ENCODE data around the gene THOC6. TPM values are rescaled to one million over a fixed set of nuclear protein-coding genes. Genes with fewer than 3 reads are reported as not detected.

Gene THOC6
- total RNA-seq, 1 experiment from 2014 or later: 76.5 TPM

DNA sequence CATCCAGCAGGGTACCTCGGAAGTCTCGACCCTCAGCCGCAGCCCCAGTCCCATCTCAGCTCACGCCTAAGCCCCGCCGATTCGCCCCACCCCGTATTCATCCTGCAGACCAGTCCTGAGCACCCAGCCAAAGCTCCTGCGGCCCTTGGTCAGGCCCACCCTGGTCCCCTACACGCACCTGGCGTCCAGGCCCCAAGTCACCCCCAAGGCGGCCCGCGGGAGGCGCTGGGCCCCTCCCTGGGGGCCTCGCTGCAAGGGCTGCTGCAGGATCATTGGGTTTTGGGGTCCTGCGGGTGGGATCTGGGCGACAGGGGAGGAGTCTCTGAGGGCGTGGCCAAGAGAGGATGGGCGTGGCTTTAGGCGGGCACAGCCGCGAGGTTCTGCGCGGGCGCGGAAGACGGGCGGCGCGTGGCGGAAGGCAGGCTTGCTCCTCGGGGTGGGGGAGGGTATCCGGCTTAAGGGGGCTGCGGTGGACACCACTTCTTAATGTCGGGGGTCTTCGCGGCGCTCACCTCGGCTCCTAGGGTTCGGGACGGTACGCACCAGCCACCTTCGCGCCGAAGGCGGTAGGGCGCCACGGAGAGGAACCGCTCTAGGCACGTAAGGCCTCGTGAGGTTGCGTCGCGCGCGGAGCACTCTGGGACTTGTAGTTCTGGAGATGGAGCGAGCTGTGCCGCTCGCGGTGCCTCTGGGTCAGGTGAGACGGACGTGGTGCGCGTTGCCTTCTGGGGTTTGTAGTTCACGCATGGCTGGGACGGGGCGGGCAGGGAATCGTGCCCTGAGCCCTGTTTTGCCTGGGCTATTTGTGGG is at the start of gene THOC6, which contains the start of gene HCFC1R1 (continued):
- TF ChIP-seq, protein P1, sequence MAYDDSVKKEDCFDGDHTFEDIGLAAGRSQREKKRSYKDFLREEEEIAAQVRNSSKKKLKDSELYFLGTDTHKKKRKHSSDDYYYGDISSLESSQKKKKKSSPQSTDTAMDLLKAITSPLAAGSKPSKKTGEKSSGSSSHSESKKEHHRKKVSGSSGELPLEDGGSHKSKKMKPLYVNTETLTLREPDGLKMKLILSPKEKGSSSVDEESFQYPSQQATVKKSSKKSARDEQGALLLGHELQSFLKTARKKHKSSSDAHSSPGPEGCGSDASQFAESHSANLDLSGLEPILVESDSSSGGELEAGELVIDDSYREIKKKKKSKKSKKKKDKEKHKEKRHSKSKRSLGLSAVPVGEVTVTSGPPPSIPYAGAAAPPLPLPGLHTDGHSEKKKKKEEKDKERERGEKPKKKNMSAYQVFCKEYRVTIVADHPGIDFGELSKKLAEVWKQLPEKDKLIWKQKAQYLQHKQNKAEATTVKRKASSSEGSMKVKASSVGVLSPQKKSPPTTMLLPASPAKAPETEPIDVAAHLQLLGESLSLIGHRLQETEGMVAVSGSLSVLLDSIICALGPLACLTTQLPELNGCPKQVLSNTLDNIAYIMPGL (CRISPR knock-in tag; IDR thresholded peaks at IDR 0.05): no peak
- TF ChIP-seq, protein P2, sequence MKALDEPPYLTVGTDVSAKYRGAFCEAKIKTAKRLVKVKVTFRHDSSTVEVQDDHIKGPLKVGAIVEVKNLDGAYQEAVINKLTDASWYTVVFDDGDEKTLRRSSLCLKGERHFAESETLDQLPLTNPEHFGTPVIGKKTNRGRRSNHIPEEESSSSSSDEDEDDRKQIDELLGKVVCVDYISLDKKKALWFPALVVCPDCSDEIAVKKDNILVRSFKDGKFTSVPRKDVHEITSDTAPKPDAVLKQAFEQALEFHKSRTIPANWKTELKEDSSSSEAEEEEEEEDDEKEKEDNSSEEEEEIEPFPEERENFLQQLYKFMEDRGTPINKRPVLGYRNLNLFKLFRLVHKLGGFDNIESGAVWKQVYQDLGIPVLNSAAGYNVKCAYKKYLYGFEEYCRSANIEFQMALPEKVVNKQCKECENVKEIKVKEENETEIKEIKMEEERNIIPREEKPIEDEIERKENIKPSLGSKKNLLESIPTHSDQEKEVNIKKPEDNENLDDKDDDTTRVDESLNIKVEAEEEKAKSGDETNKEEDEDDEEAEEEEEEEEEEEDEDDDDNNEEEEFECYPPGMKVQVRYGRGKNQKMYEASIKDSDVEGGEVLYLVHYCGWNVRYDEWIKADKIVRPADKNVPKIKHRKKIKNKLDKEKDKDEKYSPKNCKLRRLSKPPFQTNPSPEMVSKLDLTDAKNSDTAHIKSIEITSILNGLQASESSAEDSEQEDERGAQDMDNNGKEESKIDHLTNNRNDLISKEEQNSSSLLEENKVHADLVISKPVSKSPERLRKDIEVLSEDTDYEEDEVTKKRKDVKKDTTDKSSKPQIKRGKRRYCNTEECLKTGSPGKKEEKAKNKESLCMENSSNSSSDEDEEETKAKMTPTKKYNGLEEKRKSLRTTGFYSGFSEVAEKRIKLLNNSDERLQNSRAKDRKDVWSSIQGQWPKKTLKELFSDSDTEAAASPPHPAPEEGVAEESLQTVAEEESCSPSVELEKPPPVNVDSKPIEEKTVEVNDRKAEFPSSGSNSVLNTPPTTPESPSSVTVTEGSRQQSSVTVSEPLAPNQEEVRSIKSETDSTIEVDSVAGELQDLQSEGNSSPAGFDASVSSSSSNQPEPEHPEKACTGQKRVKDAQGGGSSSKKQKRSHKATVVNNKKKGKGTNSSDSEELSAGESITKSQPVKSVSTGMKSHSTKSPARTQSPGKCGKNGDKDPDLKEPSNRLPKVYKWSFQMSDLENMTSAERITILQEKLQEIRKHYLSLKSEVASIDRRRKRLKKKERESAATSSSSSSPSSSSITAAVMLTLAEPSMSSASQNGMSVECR (CRISPR knock-in tag; IDR thresholded peaks at IDR 0.05; ENCODE audit: borderline replicate concordance): peak; percentile 93
- TF ChIP-seq ZNF671 (CRISPR knock-in tag; IDR thresholded peaks at IDR 0.05): peak; percentile 83; the same call in 1 of the 2 replicates
- TF ChIP-seq, protein P3, sequence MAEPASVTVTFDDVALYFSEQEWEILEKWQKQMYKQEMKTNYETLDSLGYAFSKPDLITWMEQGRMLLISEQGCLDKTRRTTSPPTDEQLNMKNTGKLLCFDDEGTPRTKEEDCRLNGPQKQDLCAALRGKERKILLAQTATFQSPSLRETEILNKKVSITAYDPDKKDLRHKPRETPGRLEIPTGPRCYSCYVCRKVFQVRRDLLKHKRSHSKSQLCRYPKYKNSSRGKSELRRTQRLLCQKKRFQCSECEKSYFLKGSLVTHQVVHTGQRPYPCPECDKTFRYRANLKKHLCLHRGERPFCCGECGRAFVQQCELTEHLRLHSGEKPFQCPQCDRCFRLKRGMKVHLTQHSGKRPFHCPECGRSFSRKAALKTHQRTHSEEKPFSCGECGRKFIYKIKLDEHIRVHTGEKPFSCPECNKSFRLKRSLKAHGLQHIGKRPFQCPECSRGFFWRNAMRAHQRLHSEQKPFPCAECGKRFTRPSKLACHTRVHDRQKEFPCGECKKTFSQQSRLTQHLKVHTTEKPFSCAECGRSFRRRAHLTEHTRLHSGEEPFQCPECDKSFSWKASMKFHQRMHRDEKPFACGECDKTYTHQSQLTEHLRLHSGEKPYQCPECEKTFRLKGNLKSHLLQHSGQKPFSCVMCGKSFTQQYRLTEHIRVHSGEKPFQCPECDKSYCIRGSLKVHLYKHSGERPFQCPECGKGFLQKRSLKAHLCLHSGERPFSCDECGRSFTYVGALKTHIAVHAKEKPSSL (CRISPR knock-in tag; conservative IDR thresholded peaks at IDR 0.05): peak; percentile 58; the same call in 1 of the 2 replicates
- TF ChIP-seq, protein P4, sequence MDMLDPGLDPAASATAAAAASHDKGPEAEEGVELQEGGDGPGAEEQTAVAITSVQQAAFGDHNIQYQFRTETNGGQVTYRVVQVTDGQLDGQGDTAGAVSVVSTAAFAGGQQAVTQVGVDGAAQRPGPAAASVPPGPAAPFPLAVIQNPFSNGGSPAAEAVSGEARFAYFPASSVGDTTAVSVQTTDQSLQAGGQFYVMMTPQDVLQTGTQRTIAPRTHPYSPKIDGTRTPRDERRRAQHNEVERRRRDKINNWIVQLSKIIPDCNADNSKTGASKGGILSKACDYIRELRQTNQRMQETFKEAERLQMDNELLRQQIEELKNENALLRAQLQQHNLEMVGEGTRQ (CRISPR knock-in tag; IDR thresholded peaks at IDR 0.05): peak; percentile 97
- TF ChIP-seq, protein P5, sequence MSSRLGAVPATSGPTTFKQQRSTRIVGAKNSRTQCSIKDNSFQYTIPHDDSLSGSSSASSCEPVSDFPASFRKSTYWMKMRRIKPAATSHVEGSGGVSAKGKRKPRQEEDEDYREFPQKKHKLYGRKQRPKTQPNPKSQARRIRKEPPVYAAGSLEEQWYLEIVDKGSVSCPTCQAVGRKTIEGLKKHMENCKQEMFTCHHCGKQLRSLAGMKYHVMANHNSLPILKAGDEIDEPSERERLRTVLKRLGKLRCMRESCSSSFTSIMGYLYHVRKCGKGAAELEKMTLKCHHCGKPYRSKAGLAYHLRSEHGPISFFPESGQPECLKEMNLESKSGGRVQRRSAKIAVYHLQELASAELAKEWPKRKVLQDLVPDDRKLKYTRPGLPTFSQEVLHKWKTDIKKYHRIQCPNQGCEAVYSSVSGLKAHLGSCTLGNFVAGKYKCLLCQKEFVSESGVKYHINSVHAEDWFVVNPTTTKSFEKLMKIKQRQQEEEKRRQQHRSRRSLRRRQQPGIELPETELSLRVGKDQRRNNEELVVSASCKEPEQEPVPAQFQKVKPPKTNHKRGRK (CRISPR knock-in tag; IDR thresholded peaks at IDR 0.05; ENCODE audit: borderline replicate concordance): no peak
- no peak for TF ChIP-seq SOX15 (CRISPR knock-in tag; IDR thresholded peaks at IDR 0.05)
- TF ChIP-seq, protein P6, sequence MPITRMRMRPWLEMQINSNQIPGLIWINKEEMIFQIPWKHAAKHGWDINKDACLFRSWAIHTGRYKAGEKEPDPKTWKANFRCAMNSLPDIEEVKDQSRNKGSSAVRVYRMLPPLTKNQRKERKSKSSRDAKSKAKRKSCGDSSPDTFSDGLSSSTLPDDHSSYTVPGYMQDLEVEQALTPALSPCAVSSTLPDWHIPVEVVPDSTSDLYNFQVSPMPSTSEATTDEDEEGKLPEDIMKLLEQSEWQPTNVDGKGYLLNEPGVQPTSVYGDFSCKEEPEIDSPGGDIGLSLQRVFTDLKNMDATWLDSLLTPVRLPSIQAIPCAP (CRISPR knock-in tag; IDR thresholded peaks at IDR 0.05): 0 out of 2 replicates have a peak, but pooled peaks have one; percentile 20
- no peak for TF ChIP-seq SMAD3 (CRISPR knock-in tag; IDR thresholded peaks at IDR 0.05; ENCODE audit: borderline replicate concordance)
- TF ChIP-seq MYBL2 (CRISPR knock-in tag; IDR thresholded peaks at IDR 0.05): peak; percentile 47; the same call in 1 of the 2 replicates
- TF ChIP-seq ZNF396 (CRISPR knock-in tag; IDR thresholded peaks at IDR 0.05; ENCODE audit: borderline replicate concordance): no peak
- TF ChIP-seq IRF2 (CRISPR knock-in tag; IDR thresholded peaks at IDR 0.05; ENCODE audit: borderline replicate concordance, low read depth): no peak
- TF ChIP-seq, protein P7, sequence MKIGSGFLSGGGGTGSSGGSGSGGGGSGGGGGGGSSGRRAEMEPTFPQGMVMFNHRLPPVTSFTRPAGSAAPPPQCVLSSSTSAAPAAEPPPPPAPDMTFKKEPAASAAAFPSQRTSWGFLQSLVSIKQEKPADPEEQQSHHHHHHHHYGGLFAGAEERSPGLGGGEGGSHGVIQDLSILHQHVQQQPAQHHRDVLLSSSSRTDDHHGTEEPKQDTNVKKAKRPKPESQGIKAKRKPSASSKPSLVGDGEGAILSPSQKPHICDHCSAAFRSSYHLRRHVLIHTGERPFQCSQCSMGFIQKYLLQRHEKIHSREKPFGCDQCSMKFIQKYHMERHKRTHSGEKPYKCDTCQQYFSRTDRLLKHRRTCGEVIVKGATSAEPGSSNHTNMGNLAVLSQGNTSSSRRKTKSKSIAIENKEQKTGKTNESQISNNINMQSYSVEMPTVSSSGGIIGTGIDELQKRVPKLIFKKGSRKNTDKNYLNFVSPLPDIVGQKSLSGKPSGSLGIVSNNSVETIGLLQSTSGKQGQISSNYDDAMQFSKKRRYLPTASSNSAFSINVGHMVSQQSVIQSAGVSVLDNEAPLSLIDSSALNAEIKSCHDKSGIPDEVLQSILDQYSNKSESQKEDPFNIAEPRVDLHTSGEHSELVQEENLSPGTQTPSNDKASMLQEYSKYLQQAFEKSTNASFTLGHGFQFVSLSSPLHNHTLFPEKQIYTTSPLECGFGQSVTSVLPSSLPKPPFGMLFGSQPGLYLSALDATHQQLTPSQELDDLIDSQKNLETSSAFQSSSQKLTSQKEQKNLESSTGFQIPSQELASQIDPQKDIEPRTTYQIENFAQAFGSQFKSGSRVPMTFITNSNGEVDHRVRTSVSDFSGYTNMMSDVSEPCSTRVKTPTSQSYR (CRISPR knock-in tag; IDR thresholded peaks at IDR 0.05): no peak
- TF ChIP-seq, protein P8, sequence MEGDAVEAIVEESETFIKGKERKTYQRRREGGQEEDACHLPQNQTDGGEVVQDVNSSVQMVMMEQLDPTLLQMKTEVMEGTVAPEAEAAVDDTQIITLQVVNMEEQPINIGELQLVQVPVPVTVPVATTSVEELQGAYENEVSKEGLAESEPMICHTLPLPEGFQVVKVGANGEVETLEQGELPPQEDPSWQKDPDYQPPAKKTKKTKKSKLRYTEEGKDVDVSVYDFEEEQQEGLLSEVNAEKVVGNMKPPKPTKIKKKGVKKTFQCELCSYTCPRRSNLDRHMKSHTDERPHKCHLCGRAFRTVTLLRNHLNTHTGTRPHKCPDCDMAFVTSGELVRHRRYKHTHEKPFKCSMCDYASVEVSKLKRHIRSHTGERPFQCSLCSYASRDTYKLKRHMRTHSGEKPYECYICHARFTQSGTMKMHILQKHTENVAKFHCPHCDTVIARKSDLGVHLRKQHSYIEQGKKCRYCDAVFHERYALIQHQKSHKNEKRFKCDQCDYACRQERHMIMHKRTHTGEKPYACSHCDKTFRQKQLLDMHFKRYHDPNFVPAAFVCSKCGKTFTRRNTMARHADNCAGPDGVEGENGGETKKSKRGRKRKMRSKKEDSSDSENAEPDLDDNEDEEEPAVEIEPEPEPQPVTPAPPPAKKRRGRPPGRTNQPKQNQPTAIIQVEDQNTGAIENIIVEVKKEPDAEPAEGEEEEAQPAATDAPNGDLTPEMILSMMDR (IDR thresholded peaks at IDR 0.05): no peak
- TF ChIP-seq HMGA2 (CRISPR knock-in tag; IDR thresholded peaks at IDR 0.05): no peak
- no peak for TF ChIP-seq ZNF317 (CRISPR knock-in tag; IDR thresholded peaks at IDR 0.05; ENCODE audit: borderline replicate concordance, low read depth)
- no peak for TF ChIP-seq ATF1 (CRISPR knock-in tag; IDR thresholded peaks at IDR 0.05)
- TF ChIP-seq OVOL2 (CRISPR knock-in tag; IDR thresholded peaks at IDR 0.05; ENCODE audit: borderline replicate concordance): no peak
- TF ChIP-seq FOXK1 (CRISPR knock-in tag; IDR thresholded peaks at IDR 0.05): peak; percentile 39; the same call in 1 of the 2 replicates

Data from WTC11 (cell line).